ENCODE measurements around the gene COL18A1.
"Not testable (repeated sequence)": the region's sequence is repeated elsewhere in the genome, so short reads cannot be mapped to it uniquely, and the experiment has no call there.

The COL18A1 gene

DNA sequence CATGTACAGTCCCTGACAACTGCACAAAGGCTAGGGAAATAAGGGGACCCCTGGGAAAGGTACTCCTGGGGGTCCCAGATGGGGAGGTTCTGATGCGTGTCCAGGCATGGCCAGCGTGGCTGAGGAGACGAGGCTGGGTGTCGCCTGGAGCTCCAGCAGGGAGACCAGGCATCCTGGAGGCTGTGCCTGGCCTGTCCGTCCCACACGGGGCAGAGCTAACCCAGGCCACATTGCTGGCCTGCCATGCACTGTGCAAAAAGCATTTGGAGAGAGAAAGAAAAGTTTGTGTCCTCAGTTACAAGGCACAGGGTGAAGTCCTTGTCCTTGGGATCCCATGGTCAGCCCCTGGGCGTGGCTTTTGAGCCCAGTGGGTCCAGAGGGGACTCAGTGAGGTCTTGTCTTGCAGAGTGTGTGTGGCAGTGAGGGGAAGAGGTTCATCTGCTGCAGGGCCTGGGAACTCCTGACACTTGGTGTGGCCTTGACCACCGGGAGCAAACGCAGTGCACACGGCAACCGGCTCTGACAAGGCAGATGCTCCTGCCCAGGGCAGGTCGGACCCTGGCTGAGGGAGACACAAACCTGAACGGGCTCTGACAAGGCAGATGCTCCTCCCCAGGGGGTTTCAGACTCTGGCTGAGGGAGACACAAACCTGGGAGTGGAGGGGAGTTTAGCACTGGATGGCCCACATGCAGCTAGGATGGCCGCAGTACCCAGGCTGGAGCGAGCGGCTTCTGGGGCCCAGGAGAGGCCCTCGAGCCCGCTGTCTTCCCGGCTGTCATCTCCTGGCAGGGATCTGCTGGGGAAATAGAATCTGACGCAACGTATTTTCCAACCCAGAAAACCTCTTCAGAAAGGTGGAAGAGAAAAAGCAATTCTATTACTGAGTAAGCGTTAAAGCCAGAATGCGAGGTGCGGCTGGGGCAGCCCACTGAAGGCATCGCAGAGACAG is 37.3 kb upstream of the COL18A1 start:
- DNase-seq (ENCODE audit: low read depth): no peak

DNA sequence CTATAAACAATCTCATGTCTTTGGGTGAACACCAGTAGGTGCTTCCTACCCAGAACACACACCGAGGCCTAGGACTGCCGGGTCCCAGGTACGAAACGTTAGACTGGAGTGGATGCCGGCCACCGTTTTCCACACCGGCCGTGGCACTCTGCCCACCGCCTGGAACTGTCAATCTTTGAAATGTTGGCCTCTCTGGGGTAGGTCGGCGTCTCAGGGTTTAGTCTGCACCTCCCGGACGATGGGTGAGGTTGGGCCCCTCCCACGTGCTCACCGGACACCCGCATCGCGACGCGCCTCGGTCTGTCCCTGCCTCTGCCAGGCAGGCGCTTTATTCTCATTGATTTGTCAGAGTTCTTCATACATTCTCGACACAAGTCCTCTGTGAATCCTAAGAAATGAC is 35.9 kb upstream of the COL18A1 start:
- not testable (repeated sequence) for DNase-seq (ENCODE audit: low read depth)

DNA sequence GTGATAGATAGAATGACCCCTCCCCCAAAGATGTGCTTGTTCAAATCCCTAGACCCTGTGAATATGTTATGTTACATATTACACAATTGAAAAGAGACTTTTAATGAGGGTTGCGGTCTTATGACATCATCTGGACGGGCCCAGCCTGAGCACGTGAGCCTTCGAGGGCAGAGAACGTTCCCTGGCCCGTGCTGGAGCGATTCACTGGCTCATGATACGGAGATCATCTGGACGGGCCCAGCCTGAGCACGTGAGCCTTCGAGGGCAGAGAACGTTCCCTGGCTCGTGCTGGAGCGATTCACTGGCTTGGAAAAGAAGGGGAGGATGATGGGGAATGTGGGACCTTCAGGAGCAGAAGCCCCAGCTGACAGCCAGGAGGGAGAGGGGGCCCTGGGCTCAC is 34.4 kb upstream of the COL18A1 start:
- DNase-seq (ENCODE audit: low read depth): no peak

DNA sequence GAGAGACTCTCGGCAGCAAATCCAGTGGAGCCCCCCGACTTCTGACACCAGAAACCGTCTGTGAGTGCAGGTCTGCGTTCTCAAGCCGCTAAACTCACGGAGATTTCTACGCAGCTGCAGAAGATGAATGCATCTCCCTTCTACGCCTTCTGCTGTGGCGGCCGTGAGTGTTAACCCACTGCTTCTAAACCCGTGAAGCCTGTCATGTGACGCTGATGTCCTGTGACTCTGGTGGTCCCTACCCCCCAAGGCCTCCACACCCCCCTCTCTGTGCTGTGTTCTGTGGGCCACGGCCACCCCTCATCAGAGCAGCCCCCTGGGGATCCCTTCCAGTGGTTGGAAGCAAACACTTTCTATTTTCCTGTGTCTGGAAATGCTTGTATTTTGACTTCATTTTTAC is 33.9 kb upstream of the COL18A1 start:
- no peak for DNase-seq (ENCODE audit: low read depth)

DNA sequence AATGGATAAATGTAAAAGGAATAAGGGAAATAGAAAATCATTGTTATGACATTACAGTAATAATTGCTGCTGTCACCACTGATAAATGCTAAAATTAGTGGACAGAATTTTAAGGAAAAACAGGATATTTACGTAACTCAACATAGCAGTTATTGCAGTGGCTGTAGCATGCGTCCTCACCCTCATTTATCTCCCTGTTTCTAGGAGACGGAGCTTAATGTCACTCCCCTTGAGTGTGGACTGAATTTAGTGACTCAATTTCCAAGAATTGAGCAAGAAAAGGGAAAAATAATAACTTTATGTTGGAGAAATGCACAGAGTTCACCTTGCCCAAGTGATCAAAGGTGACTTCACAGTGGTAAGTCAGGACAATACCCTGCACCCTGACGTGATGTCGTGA is 33.3 kb upstream of the COL18A1 start:
- DNase-seq (ENCODE audit: low read depth): no peak

DNA sequence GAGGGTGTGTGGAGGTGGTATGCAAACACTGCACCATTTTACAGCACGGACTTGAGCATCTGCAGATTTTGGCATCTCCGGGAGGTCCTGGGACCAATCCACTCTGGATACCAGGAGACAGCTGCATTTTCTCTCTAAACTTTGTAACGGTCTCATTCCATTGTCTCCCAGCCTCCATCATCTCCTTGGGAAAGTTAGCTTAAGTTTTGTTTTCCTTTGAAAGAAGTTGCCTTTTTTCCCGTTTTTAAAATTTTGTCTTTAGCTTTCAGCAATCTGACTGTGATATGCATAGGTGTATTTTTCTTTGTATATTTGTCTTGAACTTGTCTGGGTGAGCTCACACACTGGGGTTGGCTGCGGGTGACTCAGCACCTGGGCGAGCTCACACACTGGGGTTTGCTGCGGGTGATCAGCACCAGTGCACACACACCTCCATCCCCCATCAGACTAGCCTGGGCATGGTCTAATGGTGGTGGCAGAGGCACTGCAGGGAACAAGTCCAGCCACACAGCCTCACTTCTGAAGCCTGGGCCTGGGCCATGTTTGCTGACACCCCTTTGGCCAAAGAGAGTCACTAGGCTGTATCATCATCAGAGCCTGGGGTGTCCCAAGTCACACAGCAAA is 32.1 kb upstream of the COL18A1 start:
- DNase-seq (ENCODE audit: low read depth): no peak

DNA sequence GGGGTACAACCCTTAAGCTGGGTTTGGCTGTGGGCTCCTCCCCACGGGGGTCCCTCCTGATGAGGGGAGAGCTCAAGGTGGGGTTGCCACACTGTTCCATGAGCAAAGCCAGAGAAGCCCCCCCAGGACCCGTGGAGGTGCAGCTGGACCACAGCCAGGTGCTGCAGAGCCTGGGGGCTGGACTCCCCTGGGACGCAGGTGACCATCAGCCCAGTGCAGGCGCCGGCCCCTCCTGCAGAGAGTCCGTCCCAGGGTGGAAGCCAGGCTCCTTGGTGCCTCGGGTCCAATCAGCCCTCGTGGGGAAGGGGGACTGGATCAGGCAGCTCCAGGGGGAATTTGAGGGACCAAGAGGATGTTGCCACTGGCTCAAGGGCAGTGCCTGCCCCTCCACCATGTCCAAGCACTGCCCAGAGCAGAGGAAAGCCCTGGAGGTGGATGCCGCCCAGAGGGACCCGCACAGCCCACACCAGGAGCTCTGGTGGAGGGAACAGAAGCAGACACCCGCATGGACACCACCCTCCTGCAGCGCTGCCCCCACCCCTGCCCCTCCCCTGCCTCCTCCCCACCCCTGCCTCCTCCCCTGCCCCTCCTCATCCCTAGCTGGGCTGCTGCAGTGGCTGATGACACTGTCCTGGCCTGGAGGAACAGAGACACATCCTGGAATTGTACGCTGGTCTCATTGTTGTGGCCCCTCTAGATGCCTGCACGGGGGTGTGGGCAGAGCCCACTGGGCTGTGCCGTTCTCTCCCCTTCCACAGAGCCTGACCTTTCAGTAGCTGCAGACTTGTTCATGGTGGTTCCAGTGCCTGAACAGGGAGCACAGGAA is 30.8 kb upstream of the COL18A1 start:
- DNase-seq (ENCODE audit: low read depth): no peak

DNA sequence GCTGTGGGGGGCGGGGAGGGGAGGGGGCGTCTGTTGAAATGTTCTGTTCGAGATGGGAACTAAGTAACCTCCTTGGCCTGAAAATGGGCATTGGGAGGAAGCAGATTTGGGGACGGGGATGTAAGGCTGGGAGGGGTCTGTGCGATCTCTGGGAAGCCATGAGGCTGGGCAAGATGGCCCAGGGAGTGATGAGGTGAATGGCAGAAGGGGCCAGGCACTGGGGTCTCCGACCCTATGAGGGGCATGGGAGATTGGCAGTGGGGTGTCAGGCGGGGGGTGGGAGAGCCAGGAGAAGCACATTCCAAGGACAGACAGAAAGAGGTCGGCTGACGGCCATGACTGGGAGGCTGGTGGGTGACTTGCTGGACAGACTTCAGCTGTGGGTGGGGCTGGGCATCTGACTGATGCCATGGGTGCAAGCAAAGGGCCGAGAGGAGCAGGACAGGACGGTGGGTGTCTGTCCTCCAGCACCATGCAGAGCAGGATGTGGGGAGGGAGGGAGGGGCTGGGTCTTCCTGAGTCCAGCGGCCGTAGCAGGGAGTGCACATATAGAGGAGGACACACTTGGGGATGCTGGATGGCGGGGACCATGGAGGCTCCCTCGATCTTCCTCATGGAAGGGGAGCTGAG is 30.0 kb upstream of the COL18A1 start:
- DNase-seq (ENCODE audit: low read depth): no peak

DNA sequence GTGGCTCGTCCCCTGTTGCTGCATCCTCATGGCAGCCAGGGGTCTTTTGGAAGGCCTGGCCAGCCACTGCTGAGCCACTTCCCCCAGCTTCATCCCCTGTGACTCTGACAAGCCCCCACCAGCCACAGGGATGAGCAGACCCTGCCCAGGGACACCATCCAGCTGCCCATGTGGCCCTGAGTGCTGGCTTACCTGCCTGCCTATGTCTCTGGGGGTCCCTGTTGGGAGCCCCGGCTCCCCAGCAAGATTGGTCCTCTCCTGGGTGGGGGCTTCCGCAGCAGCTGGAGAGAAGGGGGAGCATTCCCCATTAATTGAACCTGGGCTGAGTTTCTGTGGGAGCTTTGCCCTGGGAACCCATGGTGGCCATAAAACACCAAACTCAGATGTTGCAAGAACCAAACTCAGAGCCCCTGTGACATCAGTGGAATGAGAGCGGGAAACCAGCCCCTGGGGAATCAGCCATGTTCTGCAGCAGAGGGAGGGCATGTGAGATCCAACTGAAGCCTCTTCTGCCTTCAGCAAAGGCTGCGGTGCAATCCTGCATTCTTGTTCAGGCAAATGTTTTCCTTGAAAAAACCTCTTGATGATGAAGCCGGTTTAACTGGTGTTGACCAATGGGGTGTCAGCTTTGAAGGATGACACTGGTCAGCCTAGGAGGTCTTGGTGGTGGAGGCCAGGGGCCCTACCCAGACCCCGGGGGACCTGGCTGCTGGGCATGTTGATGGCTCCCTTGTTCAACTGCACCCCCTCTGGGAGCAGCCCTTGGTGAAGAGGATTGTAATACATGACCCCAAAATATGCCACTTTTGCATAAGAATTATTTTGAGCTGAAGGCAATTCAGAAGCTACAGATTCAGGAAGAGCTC is 28.3 kb upstream of the COL18A1 start:
- no peak for DNase-seq (ENCODE audit: low read depth)

DNA sequence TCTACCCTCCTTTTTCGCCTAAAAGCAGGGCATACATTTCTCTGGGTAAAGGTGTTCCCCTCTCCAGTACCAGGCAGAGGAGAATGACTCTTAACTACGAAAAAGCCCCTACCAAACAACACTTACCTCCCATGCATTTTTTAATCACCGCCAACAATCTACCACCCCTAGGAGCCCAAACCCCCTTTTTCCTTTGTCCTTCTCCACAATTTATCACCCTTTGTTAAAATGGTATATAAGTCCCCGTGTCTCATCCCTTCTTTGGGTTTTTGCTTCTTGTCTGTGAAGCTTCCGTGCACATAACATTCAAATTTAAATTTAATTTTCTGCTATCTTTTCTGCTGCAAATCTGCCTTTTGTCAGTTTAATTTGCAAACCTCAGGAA is 27.6 kb upstream of the COL18A1 start:
- no peak for DNase-seq (ENCODE audit: low read depth)

DNA sequence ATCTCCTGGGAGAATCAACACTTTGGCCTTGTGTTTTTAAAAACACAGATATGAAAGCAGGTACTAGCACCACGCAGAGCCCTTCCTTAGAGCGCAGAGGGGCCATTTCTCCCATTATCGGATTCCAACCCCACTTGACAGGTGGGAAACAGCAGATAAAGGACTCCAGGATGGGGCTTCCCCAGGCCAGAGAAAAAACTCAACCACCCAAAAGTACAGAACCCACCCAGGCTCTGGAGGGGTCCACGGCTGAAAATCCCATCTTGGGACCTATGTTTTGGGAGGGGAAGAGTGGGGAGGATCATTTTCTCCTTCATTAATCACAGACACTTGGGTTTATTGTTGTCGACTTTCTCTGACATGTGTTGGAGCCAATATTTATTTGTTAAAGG is 27.1 kb upstream of the COL18A1 start:
- DNase-seq (ENCODE audit: low read depth): no peak

DNA sequence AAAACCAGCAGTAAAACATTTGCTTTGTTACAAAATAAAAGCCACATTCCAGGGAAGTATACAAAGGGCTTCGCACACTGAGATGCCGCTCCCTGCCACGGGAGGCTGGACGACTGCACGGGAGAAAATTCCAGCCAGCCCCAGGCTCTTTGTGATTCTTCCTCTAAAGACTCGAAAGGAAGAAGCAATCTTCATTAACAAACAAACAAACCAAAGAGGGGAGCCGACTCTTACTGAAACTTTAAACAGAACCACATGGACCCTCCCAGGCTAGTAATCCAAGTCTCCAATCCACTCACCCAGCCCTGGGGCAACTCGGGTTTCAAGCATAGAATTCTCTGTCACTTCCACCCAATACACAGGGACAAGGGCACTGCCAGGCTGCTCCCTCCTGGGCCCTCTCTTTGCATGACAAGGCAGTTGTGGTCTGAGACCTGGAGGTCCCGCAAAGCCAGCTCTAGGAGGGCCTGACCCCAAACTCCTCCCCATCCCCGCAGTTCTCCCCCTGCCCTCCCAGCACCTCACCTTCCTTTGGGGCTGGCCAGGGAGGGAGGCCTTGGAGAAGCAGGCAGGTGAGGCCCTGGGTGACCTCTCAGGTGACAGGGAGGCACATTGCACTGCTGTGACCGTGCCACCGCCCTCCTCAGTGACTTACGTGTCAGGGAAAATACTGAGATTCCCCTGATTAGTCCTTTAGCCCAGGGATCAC is 26.6 kb upstream of the COL18A1 start:
- DNase-seq (ENCODE audit: low read depth): no peak

DNA sequence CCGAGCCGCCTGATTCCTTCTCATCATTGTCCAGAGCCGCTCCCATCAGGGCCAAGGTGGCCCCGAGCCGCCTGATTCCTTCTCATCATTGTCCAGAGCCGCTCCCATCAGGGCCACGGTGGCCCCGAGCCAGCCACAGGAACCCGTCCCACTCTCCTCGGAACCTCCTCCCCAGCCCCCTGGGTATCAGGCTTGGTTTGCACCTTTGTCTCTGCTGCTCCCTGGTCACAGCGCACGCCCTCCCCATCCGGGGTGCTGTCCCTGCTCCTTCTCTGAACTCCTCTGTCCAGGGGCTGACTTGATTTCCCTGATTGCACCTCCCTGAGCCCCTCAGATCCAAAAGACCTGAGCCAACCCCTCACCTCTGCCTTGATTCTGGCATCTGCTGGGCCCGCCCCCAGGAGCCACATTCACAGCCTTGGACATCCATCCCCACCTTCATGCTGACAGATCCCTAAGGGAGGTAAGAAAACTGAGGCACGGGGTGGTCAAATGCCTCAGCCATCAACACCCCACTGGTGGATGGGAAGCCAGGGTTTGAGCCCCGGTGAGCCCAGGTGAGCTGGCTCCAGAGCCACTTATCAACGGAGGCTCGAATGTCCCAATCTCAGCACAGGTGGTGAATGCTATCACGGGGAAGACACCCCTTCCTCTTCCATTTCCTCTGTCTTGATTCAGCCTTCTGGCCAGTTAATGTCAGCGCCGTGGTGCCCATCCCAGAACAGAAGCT is 25.6 kb upstream of the COL18A1 start:
- no peak for DNase-seq (ENCODE audit: low read depth)

DNA sequence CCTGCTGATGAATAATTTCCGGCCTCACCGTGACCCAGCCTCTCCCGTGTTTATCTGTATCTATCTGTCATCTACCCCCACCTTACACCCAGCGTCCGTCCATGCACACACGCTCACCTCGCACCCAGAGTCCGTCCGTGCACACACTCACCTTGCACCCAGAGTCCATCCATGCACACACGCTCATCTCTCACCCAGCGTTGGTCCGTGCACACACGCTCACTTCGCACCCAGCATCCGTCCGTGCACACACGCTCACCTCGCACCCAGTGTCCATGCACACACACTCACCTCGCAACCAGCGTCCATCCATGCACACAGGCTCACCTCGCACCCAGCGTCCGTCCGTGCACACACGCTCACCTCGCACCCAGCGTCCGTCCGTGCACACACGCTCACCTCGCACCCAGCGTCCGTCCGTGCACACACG is 25.0 kb upstream of the COL18A1 start:
- DNase-seq (ENCODE audit: low read depth): no peak

DNA sequence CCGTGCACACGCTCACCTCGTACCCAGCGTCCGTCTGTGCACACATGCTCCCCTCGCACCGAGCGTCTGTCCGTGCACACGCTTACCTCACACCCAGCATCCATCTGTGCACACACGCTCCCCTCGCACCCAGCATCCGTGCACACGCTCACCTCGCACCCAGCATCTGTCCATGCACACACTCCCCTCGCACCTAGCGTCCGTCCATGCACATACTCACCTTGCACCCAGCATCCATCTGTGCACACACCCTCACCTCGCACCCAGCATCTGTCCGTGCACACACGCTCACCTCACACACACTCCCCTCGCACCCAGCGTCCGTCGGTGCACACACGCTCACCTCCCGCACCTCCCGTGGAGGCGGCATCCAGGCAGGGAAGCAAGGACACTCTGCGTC is 24.4 kb upstream of the COL18A1 start:
- no peak for DNase-seq (ENCODE audit: low read depth)

DNA sequence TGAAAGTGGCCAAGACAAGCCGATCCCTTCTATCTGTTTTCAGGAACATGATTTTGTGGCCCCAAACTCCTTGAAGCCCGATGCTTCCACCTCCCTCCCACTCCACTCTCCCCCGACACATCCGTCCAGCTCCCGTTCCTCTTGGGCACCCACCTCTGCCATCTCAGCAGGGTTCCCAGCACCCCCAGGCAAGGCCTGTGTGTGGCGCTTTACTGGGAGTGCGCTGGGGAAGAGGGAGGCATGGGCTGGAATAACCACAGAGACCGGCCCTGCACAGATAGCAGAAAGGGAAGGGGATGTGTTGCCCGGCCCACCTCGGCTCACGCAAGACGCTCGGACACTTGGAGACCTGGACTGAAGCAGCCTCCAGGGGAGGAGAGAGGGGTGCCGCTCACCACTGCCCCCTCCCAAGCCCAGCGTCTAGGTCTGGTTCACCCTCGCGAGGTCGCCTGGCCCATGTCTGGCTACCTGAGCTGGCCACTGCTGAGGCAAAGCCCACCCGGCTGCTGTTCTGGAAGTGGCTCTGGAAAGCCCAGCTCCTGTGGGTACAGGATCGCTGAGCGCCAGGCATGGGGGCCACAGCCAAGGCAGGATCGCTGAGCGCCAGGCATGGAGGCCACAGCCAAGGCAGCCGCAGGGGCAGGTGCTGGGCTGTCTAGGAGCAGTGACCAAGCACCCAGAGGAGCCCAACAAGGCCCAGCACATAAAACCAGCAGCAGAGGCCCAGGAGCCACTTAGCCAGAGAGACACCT is 23.8 kb upstream of the COL18A1 start:
- DNase-seq (ENCODE audit: low read depth): no peak

DNA sequence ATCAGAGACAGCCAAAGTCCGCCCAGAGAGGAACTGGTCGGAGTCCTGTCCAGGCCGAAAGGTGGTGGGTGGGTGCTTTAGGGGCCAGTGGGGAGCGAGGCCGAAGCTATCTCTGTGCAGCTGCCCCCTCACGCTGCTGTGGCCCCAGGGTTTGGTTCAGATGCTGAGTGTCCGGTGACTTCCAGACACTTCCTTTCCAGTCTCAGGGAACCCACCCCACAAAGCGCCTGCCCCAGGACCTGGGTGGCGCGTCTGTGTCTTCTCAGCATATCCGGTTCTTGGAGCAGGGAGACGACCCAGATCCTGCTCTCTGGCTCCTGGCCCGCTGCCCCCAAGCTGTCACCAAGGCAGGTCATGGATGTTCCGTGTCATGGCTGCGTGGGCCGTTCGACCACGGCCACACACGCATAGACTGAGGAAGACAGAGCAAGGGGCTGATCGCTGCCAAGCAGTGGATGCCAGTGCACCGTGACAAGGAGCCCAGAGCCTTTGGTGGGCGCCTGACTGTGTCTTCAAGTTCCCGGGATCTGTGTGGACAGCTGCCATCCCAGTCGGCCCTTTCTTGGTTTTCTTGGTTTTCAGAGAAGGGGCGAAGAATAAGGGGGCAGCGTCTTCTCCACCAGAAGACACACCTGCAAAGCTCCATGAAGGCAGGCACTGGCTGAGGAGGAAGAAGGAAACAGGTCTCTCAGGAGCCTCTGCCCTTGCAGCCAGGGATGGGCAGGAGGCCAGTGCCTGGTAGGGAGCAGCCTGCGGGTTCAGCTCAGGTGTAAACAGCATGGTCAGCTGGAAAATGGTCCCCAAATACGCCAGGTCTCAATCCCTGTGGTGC is 22.9 kb upstream of the COL18A1 start:
- DNase-seq (ENCODE audit: low read depth): no peak

DNA sequence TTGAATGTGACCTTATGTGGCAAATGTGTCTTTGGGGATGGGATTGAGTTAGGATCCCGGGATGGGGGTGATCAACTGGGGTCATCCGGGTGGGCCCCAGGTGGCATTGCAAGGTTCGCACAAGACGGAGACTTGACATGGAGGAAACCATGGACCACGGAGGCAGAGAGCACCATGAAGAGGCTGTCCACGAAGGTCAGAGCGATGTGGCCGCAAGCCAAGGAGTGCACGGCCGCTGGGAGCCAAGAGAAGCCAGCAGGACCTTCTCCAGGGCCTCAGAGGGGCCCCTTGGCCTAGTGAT is 22.3 kb upstream of the COL18A1 start:
- DNase-seq (ENCODE audit: low read depth): no peak

All from stimulated activated CD8-positive, alpha-beta memory T cell treated with anti-CD3 and anti-CD28 coated beads, Interleukin-15, amount 100 ng/mL, for 1 hour (primary cell).